HUES64 (cell line): ENCODE measurements around the gene LSM5.
A peak's percentile ranks its signal among the peaks of the same experiment; 100 is the strongest.

Experiments used
- H3K27ac ChIP-seq: 2 replicates; pipeline ENCODE4 v1.7.0; 2013; ENCODE audit warnings: low read depth, low read length, inconsistent platforms
- H3K27me3 ChIP-seq: 2 replicates; pipeline ENCODE4 v1.6.1; 2013; ENCODE audit warnings: mild to moderate bottlenecking, low read length; ENCODE audit not compliant: insufficient read depth
- H3K36me3 ChIP-seq: 2 replicates; pipeline ENCODE4 v1.6.1; 2013; ENCODE audit warnings: mild to moderate bottlenecking, low read length; ENCODE audit not compliant: insufficient read depth
- H3K4me1 ChIP-seq: 2 replicates; pipeline ENCODE4 v1.6.1; 2013; ENCODE audit warnings: mild to moderate bottlenecking, low read length, moderate library complexity; ENCODE audit not compliant: insufficient read depth
- H3K4me3 ChIP-seq: 2 replicates; pipeline ENCODE4 v1.5.1; 2013; ENCODE audit warnings: mild to moderate bottlenecking, low read length, moderate library complexity
- H3K9ac ChIP-seq: 2 replicates; pipeline ENCODE4 v1.6.1; 2013; ENCODE audit warnings: mild to moderate bottlenecking, low read depth, low read length
- H3K9me3 ChIP-seq: 2 replicates; pipeline ENCODE4 v1.6.1; 2013; ENCODE audit warnings: low read depth, low read length; ENCODE audit not compliant: insufficient read depth
- WGBS: fragments of 150-250, 120-280 bp; methylation state at CpG from one replicate; pipeline ENCODE4 v1.1.7; 2013; ENCODE audit warnings: missing lambda C conversion rate; 5-methylcytosine and 5-hydroxymethylcytosine counted together

The LSM5 gene

DNA sequence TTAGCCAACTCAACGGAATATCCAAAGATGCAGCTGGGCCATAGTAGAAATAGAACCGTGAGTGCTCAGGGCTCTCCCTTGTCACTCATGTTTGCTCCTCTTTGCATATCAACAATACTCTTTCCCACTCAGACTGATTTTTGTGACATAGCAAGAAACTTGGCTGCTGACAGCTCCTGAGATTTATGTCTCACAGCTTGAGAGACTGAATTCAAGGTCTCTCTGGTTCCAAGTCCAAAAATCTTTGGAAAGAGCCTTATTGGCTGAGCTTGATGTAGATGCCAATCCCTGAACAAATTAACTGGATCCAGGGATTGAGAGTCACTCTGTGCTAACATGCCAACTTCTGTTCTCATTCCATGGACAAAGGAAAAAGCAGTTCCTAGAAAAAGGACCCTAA is 30.4 kb downstream of the LSM5 start:
- H3K4me3 ChIP-seq, result no peak overlapping the region
- H3K27ac ChIP-seq, result no peak overlapping the region
- H3K9me3 ChIP-seq, result no peaks in the 10 kb centered on the region
- no peaks in the 10 kb centered on the region for H3K36me3 ChIP-seq
- H3K27me3 ChIP-seq, result no peaks in the 10 kb centered on the region
- 0 out of 2 replicates have a peak, but pooled peaks cover 3% of the 10 kb centered on the region for H3K4me1 ChIP-seq
- WGBS, result 92% methylated on average over 2 of the region's 2 CpGs
- H3K9ac ChIP-seq, result no peak overlapping the region

DNA sequence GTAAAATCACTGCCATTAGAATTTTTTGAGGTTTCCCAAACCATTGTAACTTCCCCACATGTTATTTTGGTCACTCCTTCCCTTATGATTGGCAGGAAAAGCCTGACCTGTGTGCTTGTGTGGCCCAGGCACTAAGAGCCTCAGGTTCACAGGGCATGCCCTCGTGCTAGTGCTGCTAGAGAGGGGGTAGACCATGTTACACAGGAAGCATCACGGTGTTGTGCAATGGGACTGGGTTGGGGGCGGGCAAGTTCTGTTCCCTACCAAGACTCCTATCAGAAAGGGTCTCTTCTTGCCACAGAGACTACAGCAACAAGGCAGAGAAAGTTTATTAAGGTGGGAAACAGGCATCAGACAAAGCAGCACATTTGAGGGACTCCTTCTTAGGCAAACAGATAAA is 32.2 kb downstream of the LSM5 start:
- no peak overlapping the region for H3K9ac ChIP-seq
- H3K27ac ChIP-seq, result no peak overlapping the region
- H3K36me3 ChIP-seq, result no peaks in the 10 kb centered on the region
- 0 out of 2 replicates have a peak, but pooled peaks cover 1% of the 10 kb centered on the region for H3K4me1 ChIP-seq
- H3K4me3 ChIP-seq, result no peak overlapping the region
- H3K9me3 ChIP-seq, result no peaks in the 10 kb centered on the region
- no peaks in the 10 kb centered on the region for H3K27me3 ChIP-seq
- WGBS, result 97% methylated on average over 3 of the region's 3 CpGs

DNA sequence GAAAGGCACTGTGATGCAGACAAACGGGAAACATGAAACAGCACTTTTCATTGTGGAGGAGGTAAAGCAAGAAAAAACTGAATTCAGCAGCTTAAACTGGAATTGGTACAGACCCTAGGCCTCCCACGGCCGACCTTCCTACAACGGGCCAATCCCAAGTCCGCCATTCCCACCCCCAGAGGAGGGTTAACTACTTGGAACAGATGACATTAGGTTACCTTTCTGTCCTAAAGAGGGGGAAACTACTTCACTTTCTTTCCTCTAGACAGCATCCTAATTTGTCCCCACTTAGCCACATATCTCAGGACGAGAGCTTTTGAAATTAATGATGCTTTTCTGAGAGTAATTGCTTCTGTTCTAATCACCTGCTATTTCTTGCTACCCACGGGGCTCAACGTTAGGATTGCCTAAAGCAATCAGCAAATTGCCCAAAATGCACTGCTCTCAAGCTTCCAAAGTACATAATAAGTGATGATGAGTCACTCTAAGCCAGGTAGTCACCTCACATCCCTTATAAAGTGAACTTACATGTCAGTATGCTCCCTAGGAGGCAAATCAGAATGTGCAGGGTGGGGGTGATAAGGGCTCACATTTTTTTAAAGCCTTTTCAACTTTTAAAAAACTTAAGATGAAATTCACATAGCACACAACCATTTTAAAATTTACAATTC is 36.7 kb downstream of the LSM5 start:
- Histone ChIP-seq H3K27me3 (no peaks in the 10 kb centered on the region), H3K27ac (no peak overlapping the region), H3K4me1 (no peaks in the 10 kb centered on the region), H3K9me3 (no peaks in the 10 kb centered on the region), H3K4me3 (no peak overlapping the region), H3K36me3 (no peaks in the 10 kb centered on the region), H3K9ac (no peak overlapping the region)
- 82% methylated on average over 7 of the region's 8 CpGs for WGBS

DNA sequence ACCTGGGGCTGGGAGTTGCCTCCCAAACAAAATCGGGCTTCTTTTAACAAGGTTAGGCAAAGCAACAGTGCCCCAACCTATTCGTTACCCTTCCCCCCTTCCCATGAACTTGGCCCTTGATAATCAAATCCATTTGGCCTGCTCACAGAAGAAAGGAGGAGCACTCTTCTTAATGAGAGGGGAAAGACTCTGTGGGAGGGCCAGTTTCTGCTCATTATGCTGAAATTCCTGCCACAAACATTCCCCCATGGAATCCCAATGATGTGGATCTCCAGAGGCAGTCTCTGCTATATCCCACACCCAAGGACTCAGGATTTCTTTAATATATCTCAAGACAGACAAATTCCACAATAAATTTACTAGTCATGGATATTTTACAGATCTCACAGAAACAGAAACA is 43.0 kb downstream of the LSM5 start:
- Histone ChIP-seq H3K9ac (no peak overlapping the region), H3K27ac (peak overlapping the region; percentile 18; the same call in 1 of the 2 replicates), H3K36me3 (no peaks in the 10 kb centered on the region), H3K9me3 (0 out of 2 replicates have a peak, but pooled peaks cover 6% of the 10 kb centered on the region), H3K4me3 (no peak overlapping the region), H3K4me1 (no peaks in the 10 kb centered on the region), H3K27me3 (no peaks in the 10 kb centered on the region)
- WGBS, result 64% methylated on average over 2 of the region's 2 CpGs

DNA sequence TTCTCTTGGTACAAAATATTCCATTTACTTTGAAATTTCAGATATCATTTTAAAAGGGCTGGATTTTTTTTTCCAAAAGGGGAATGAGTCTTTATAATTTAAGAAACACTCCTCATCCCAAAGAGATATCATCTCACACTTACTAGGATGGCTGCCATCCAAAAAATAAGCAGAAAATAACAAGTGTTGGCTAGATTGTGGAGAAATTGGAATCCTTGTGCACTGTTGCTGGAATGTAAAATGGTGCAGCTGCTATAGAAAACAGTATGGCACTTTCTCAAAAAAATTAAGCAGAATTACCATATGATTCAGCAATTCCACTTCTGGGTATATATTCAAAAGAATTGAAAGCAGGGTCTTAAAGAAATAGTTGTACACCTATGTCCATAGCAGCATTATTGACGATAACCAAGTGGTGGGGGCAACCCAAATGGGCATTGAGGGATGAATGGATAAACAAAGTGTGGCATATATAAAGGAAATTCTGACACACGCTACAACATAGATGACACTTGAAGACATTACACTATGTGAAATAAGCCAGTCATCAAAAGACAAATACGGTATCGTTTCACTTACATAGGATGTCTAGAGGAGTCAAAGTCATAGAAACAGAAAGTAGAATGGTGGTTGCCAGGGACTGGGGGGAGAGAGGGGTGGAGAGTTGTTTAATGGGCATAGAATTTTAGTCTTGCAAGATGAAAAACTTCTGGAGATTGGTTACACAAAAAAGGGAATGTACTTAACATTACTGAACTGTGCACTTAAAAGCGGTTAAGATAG is 53.8 kb downstream of the LSM5 start:
- H3K4me1 ChIP-seq, result no peaks in the 10 kb centered on the region
- no peak overlapping the region for H3K27ac ChIP-seq
- no peaks in the 10 kb centered on the region for H3K9me3 ChIP-seq
- H3K9ac ChIP-seq, result no peak overlapping the region
- WGBS, result 96% methylated on average over 4 of the region's 5 CpGs
- no peaks in the 10 kb centered on the region for H3K27me3 ChIP-seq
- no peaks in the 10 kb centered on the region for H3K36me3 ChIP-seq
- H3K4me3 ChIP-seq, result no peak overlapping the region
